Neural cell (in vitro differentiated cells): ENCODE measurements around the gene RPS23.

Experiments used
- EP300 ChIP-seq: fragments of 450-650 bp; conservative IDR thresholded peaks from 2 replicates; pipeline ENCODE4 v1.6.1; 2014; ENCODE audit warnings: antibody characterized with exemption, mild to moderate bottlenecking, moderate library complexity; ENCODE audit not compliant: poor library complexity, severe bottlenecking
- EZH2 ChIP-seq: fragments of 200-600, 300-800 bp; shearing (Covaris generic), sonication (generic); IDR thresholded peaks from 2 replicates; pipeline ENCODE4 v1.6.1; 2014; ENCODE audit warnings: antibody characterized with exemption, low read length, borderline replicate concordance, mild to moderate bottlenecking; ENCODE audit not compliant: insufficient read depth, poor library complexity, severe bottlenecking
- POLR2AphosphoS5 ChIP-seq: IDR thresholded peaks from 2 replicates; pipeline ENCODE4 v1.6.1; 2012
- RAD21 ChIP-seq: fragments of 450-650 bp; conservative IDR thresholded peaks from 2 replicates; pipeline ENCODE4 v1.6.1; 2014; ENCODE audit warnings: antibody characterized with exemption, mild to moderate bottlenecking, moderate library complexity
- TAF1 ChIP-seq: IDR thresholded peaks from 2 replicates; pipeline ENCODE4 v1.6.1; 2012; ENCODE audit warnings: low read depth
- TF ChIP-seq, protein P1 (sequence below): fragments of 450-650 bp; IDR thresholded peaks from 2 replicates; pipeline ENCODE4 v1.5.1; 2014; ENCODE audit warnings: antibody characterized with exemption, mild to moderate bottlenecking, moderate library complexity; ENCODE audit not compliant: poor library complexity, severe bottlenecking

DNA sequence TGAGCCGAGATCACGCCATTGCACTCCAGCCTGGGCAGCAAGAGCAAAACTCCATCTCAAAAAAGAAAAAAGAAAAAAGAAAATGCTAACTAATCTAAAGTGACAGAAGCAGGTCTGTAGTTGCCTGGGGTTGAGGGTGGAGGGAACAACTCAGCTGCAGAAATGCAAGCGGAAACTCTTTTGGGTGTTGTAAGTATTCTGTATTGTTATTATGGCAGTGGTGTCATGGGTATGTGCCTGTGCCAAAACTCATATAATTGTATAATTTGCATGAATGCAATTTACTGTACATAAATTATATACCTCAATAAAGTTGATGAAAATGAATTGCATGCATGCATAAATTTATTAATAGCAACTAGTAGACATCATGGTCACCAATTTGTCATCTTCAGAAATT lies 23.0 kb upstream of the RPS23 start:
- no peak for TF ChIP-seq RAD21
- TF ChIP-seq, protein P1, sequence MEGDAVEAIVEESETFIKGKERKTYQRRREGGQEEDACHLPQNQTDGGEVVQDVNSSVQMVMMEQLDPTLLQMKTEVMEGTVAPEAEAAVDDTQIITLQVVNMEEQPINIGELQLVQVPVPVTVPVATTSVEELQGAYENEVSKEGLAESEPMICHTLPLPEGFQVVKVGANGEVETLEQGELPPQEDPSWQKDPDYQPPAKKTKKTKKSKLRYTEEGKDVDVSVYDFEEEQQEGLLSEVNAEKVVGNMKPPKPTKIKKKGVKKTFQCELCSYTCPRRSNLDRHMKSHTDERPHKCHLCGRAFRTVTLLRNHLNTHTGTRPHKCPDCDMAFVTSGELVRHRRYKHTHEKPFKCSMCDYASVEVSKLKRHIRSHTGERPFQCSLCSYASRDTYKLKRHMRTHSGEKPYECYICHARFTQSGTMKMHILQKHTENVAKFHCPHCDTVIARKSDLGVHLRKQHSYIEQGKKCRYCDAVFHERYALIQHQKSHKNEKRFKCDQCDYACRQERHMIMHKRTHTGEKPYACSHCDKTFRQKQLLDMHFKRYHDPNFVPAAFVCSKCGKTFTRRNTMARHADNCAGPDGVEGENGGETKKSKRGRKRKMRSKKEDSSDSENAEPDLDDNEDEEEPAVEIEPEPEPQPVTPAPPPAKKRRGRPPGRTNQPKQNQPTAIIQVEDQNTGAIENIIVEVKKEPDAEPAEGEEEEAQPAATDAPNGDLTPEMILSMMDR, result no peak
- TF ChIP-seq TAF1, result no peak
- TF ChIP-seq EZH2, result no peak
- no peak for TF ChIP-seq EP300
- no peak for TF ChIP-seq POLR2AphosphoS5
